ENCODE data around the gene TAS2R39. TPM values are rescaled to one million over a fixed set of nuclear protein-coding genes. Genes with fewer than 3 reads are reported as not detected.

Gene TAS2R39
- total RNA-seq, 1 donor from 2014 or later, result not detected

GRCh38 chr7:143217806-143218205 lies 34.6 kb downstream of the TAS2R39 start:
- H3K27me3 ChIP-seq, result no peaks in the 10 kb centered on the region
- no peaks in the 10 kb centered on the region for H3K36me3 ChIP-seq
- DNase-seq (no peak), ATAC-seq (no peak)
- H3K4me1 ChIP-seq, result no peaks in the 10 kb centered on the region
- intact Hi-C loops (cut with DNase I), result loop anchor here (5.0 kb wide), 1 partner anchor 211 kb away; no protein-coding TSS in a partner anchor
- no peak overlapping the region for H3K27ac ChIP-seq
- H3K9me3 ChIP-seq, result no peaks in the 10 kb centered on the region
- H3K4me3 ChIP-seq, result no peak overlapping the region
- TF ChIP-seq CTCF (IDR thresholded peaks at IDR 0.05), result no peak

- H3K4me1 ChIP-seq, result no peaks in the 10 kb centered on the region
- intact Hi-C loops (cut with DNase I), result no loop called here
- H3K27me3 ChIP-seq, result no peaks in the 10 kb centered on the region
- no peaks in the 10 kb centered on the region for H3K9me3 ChIP-seq
- DNase-seq (no peak), ATAC-seq (no peak)
- H3K27ac ChIP-seq, result no peak overlapping the region
- no peak overlapping the region for H3K4me3 ChIP-seq
- TF ChIP-seq CTCF (IDR thresholded peaks at IDR 0.05), result no peak
- no peaks in the 10 kb centered on the region for H3K36me3 ChIP-seq
Measured at GRCh38 chr7:143221286-143221685, 38.1 kb downstream of the TAS2R39 start.

GRCh38 chr7:143221737-143222136 lies 38.5 kb downstream of the TAS2R39 start, which contains the start of gene TAS2R40:
TSS of gene TAS2R40 (plus strand) at chr7:143222037. CDS start at chr7:143222079, 42 bp downstream.
- intact Hi-C loops (cut with DNase I), result no loop called here
- Histone ChIP-seq H3K36me3 (no peaks in the 10 kb centered on the region), H3K27me3 (no peaks in the 10 kb centered on the region), H3K4me1 (no peaks in the 10 kb centered on the region), H3K4me3 (no peak within 1 kb of the TSS), H3K27ac (no peak within 1 kb of the TSS), H3K9me3 (no peaks in the 10 kb centered on the region)
- no peak for ATAC-seq
- no peak for TF ChIP-seq CTCF (IDR thresholded peaks at IDR 0.05)
- no peak for DNase-seq

GRCh38 chr7:143222782-143223181 lies 39.6 kb downstream of the TAS2R39 start:
- Histone ChIP-seq H3K4me3 (no peak overlapping the region), H3K36me3 (no peaks in the 10 kb centered on the region), H3K27me3 (no peaks in the 10 kb centered on the region), H3K4me1 (no peaks in the 10 kb centered on the region), H3K9me3 (no peaks in the 10 kb centered on the region), H3K27ac (no peak overlapping the region)
- DNase-seq (peak; percentile 66), ATAC-seq (peak; percentile 93)
- TF ChIP-seq CTCF (IDR thresholded peaks at IDR 0.05), result no peak
- intact Hi-C loops (cut with DNase I), result no loop called here

GRCh38 chr7:143223784-143224183 lies 40.6 kb downstream of the TAS2R39 start:
- H3K4me1 ChIP-seq, result no peaks in the 10 kb centered on the region
- H3K27me3 ChIP-seq, result no peaks in the 10 kb centered on the region
- H3K36me3 ChIP-seq, result no peaks in the 10 kb centered on the region
- no peak for DNase-seq
- intact Hi-C loops (cut with DNase I), result no loop called here
- no peaks in the 10 kb centered on the region for H3K9me3 ChIP-seq
- ATAC-seq, result no peak
- no peak overlapping the region for H3K4me3 ChIP-seq
- TF ChIP-seq CTCF (IDR thresholded peaks at IDR 0.05), result no peak
- no peak overlapping the region for H3K27ac ChIP-seq

- ATAC-seq (no peak), DNase-seq (no peak)
- no peaks in the 10 kb centered on the region for H3K27me3 ChIP-seq
- H3K4me1 ChIP-seq, result no peaks in the 10 kb centered on the region
- no peaks in the 10 kb centered on the region for H3K9me3 ChIP-seq
- no peak overlapping the region for H3K4me3 ChIP-seq
- intact Hi-C loops (cut with DNase I), result no loop called here
- H3K36me3 ChIP-seq, result no peaks in the 10 kb centered on the region
- H3K27ac ChIP-seq, result no peak overlapping the region
- no peak for TF ChIP-seq CTCF (IDR thresholded peaks at IDR 0.05)
Measured at GRCh38 chr7:143225047-143225446, 41.8 kb downstream of the TAS2R39 start.
